ENCODE measurements around the gene ACSL3.
"Not testable (repeated sequence)": the region's sequence is repeated elsewhere in the genome, so short reads cannot be mapped to it uniquely, and the experiment has no call there.

The ACSL3 gene

DNA sequence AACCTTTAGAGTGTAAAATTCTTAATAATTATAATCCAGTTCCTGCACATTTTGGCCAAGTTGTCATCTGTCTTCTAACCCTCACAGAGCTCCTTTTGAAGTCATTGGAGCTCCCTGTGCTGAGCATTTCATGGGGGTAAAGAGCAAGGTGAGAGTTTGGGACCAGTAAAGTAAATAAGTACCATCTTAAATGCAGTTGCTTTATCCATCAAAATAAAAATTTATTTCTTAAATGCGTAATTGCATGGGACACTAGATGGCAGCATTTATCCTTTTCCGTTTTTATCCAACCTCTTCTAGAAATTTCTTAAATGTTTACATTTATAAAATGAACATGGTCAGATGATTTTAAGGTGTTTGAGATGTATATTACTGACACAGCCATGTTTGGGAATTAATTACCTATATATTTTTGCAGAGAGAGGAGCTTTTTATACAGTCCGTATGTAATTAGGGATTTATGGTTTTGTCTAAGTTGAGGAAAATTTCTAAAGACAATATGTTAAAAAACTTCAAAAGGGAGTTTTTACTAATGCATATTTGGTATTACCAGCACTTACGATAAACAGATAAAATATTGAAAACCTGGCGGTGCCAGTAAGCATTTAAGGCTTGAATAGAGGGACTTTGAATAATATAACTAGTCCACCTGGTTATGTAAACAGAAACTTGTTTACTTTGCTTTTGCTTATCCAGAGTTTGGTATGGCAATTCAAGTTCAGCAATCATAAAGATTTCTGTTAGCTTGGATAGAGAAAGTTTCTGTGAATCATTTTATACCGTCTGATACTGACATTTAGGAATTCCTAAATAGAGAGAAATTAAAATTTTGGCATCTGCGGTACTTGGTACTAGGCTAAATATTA lies 54.5 kb downstream of the ACSL3 start:
- DNase-seq, result no peak

DNA sequence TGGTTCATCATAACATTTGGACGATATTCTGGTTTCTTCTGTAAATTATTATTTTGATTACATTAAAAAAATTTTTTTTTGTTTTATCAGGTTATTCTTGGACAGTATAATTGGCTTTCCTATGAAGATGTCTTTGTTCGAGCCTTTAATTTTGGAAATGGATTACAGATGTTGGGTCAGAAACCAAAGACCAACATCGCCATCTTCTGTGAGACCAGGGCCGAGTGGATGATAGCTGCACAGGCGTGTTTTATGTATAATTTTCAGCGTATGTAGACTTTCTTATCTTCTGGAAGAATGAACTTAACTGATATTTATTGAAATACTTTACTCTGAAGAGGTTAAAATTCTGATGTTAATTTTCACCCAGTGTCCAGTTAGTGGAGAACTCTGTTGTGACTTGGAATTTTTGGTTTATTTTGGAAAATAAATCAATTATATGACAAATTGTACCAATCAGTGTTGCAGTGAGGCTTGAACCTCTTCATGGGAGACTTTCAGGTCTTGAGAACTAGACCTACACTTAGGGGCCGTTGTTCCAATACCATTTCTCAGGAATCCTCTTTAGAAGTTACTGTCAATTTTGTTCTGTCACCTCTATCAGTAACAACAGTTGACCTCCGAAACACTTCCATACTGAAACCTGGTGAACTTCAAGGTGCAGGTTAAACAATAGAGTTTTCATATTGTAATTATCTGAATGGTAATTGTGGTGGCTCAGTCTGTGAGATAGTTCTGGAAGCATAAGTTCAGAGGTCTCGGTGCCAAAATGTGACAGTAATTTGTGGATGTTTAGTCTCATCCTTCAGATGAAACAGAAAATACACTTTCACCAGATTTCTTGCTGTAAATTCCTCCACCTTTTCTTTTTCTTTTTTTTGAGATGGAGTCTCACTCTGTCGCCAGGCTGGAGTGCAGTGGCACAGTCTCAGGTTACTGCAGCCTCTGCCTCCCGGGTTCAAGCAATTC lies 55.7 kb downstream of the ACSL3 start:
- no peak for DNase-seq

DNA sequence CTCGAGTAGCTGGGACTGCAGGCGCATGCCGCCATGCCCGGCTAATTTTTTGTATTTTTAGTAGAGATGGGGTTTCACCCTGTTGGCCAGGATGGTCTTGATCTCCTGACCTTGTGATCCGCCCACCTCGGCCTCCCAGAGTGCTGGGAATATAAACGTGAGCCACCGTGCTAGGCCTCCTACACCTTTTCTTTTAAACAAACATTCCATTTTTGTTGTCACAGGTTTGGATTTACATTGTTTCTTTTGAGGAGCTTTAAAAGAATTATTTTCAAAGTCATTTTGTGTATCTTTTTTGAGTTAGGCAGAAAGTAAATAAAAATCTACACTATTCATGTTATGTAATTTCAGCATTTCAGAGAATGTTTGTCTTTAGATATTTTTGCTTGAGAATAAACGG lies 56.4 kb downstream of the ACSL3 start:
- DNase-seq, result not testable (repeated sequence)

DNA sequence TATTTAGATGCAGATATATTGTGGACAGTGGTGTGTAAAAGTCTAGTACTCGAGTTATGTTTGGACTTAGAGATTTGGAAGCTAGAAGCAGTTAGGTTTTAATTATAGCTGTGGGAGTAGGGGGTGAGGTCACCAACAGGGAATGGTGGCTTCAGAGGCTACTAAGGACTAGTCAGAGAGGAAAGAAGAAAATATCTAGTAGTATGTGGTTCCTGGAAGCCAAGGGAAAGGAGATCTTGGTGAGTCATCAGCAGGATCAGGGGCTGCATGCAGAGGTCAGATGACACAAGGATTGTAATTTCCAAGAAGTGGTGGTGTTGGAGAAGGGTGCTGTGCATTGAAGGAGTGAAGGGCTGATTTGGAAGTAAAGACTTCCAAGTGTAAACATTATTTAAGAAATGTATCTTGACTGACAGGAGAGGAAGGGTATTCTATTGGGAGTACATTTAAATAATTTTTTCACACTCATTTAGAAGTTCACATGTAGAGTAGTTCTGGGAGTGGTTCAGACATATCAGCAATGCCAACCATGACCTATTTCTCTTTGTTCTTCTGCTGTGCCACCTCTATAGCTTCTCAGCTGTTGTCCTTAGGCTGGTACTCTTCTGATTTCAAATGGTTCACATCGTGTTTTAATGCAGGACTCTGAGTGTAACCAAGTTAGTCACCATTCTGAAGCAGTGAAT lies 59.1 kb downstream of the ACSL3 start:
- no peak for DNase-seq

DNA sequence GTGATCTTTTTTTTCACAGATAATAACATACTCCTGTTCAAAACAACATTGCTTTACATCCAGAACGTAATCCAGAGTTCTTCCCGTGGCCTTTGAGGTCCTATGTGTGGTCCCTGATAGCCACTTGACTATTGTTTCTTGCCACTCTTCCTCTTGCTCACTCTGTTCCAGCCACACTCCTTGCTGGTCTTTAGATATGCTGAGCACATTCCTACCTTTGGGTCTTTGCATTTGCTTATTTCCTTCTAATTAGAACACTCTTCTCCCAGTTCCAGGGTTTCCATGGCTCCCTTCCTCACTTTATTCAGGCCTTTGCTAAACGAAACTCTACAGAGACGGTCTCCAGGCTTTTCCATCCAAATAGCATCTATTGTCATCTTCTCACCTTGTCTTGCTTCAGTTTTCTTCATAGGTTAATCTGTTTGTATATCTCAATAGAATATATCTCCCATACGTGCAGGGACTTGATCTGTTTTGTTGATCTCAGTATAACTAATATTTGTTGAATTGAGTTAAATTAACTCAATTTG lies 59.9 kb downstream of the ACSL3 start:
- no peak for DNase-seq

DNA sequence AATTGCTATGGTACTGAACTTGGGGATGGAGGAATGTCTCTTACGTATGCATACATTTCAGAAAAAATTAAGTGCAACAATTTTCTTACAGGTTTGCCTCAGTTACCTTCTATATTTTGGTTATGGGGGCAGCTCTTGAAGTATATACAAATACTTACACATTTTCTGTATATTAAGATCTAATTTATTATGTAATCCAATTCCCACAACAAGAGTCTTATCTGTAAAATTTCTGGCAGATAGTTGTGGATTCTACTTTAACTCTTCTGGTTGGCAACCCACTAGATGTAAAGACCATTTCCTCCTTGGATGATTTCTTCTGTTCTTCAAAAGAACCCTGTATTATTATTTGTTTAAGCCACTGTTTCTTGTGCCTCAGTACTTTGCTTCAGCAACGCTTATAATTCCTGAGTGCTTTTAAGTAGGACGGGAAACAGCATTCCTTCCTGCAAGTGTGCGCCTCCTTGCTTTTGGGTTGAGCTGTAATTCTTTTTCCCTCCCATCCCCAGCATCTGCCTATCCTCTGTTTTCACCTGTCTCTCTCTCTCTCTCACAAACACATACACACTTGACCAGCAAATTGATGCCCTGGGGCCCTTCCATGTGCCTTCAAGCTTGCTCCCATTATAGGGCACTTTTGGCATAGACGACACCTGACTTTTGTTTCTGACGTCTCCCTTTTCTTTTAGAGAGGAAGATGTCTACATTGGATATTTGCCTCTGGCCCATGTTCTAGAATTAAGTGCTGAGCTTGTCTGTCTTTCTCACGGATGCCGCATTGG lies 61.4 kb downstream of the ACSL3 start:
- no peak for DNase-seq

DNA sequence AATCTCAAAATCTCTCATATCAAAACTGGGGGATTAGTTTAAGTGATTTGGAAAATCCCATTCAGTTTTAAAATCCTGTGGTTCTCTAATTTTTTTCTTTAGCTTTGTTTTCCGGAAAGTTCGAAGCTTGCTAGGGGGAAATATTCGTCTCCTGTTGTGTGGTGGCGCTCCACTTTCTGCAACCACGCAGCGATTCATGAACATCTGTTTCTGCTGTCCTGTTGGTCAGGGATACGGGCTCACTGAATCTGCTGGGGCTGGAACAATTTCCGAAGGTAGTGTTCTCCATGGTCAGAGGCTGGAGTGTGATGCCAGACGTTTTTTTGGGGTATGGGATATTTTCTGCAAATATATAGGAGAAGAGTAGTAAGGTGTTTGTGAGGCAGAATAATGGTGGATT lies 66.1 kb downstream of the ACSL3 start:
- no peak for DNase-seq

DNA sequence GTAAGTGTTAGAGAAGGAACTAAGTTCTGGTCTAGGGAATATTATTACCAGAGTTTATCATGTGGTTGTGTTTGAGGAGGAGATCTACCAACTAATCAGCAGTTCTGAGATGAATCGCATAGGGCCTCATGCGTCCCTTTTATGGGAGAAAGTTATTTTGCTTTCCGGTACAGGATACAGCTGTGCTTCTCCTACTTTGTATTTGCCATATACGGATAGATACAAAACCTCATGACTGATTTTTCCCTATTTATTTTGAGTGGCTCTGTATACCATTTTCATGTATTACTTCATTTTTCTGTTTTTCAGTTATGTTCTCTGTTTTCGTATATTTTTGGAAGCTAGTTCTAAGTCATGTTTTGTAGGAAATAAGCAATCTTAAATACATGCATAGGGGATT lies 66.8 kb downstream of the ACSL3 start:
- DNase-seq, result no peak

DNA sequence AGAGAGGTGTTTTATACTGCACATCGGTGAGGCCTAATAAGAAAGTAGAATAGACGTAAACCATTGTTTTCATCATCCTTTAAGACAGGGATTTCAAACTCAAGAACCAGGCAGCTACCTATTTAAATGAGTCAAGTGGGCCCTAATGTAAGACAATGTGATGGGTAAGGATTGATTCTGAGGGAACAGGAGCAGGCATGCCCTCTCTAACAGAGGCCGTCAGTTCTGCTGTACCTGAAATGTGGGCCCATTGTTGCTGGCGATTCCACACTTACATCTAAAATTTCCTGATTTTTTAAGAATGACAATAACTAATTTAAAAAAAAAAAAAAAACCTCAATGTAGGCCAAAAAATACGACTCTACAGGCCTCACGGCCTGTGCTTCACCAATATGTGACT lies 67.5 kb downstream of the ACSL3 start:
- no peak for DNase-seq

DNA sequence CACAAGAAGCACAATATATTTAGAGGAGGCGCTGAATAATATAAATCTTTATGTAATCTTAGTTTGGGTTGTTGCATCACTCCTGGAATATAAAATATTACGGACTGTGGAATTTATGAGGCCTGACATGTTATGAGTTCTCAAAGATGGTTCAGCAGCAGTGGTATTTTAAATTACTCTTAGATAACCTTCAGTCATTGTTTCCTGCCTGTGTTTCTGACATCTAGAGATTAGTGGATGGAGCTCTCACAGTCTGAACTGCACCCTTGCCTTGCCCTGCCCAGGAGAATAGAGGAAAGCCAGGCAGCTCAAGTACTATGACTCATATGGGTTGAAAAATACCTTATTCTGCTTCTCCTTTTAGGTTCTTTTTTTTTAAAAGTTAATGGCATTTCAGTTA lies 70.0 kb downstream of the ACSL3 start:
- no peak for DNase-seq

DNA sequence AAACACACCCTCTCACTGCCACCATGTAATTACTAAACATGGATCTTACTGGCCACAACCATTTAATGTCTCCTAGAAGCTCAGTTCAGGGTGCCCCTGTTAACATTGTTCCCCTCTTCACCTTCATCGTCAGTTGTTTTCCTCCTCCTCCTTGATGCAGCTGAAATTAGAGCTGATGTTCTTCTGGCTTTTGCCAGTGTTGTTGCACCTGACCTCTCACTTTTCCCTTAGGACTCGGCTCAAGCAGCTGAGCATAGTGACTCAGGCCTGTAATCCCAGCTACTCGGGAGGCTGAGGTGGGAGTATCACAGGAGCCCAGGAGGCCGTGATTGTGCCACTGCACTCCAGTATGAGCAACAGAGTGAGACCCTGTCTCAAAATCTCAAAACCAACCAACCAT lies 70.8 kb downstream of the ACSL3 start:
- no peak for DNase-seq

DNA sequence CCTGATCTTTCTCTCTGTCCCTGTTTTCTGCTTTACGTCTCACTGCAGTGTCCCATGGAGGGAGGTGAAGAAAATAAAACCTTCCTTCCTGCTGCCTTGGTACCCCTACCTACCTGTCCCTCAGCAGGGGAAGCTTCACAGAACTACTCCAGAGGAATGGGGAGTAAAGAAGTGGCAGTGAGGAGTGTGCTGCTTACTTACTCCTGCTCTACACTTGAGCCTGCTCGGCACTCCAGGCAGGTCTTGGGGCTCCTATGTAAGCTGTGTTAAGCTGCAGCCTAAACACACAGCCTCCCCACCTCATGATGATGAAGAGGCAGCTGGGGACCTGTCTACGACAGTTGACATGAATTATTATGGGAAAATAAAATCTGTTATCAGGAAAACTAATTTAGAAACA lies 72.6 kb downstream of the ACSL3 start:
- DNase-seq, result no peak

DNA sequence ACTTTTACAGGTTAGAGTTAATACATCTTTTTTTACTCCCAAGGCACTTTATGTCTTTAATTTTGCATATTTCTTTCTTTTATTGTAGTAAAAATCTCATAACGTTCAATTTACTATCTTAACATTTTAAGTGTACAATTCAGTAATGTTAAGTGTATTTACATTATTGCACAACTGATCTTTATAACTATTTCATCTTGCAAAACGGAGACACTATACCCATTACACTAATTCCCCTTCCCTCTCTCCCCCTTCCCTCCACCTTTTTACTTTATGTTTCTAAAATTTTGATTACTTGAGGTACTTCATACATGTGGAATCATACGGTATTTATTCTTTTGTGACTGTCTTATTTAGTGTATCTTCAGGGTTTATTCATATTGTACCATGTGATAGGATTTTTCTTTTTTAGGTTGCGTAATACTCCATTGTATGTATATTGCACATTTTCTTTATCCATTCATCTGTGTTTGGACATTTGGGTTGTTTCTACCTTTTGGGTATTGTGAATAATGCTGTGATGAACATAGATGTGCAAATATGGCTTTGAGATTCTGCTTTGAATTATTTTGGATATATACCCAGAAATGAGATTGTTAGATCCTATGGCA lies 75.0 kb downstream of the ACSL3 start:
- DNase-seq, result no peak

DNA sequence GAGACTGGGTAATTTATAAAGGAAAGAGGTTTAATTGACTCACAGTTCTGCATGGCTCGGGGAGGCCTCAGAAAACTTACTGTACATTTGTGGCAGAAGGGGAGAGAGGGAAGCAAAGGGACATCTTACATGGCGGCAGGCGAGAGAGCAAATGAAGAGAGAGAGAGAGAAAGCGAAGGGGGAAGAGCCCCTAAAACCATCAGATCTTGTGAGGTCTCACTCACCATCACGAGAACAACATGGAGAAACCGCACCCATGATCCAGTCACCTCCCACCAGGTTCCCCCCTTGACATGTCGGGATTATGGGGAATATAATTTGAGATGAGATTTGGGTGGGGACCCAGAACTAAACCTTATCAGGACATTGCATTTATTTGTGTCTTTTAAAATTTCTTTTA lies 75.9 kb downstream of the ACSL3 start:
- DNase-seq, result no peak

DNA sequence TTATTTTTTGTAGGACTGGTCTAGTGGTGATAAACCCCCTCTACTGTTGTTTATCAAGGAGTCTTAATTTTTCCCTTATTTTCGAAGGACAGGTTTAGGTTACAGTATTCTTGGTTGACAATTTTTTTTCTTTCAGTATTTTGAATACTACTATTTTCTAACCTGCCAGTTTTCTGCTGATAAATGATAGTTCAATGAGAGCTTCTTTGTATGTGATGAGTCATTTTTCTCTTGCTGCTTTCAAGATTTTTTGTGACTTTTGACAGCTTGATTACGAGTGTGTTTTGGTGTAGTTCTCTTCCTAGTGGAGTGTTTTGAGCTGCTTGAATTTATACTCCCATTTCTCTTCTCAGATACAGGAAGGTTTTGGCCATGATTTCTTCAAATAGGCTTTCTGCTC lies 77.5 kb downstream of the ACSL3 start:
- no peak for DNase-seq

DNA sequence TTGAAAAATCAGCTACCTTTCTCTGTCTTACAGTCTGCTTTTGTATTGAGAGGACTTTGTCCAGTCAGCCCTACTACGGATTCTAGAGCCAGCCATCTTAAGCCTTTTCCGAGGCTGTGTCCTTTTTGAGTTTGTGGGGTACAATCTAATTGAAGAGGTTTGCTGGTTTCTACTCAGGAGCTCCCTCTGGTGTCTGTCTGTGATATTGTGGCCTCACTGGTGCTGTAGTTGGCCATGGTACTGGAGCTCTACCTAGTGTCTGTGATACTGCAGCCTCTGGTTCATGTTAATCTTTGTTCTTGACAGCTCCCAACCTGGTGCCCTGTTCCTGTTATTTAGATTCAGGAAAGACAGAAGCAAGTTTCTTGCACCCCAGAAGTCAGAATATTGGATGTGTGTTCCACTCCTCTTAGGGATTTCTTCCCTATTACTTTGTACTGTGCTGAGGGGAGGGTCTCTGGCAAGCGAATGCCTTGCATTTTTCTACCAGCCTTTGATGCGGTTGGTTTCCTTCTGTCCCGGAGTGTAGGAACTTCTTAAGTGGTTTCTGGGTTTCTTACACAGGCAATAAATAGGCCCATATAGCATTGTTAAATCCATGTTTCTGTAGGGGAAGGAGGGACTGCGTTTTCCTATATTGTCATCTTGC lies 78.5 kb downstream of the ACSL3 start:
- peak; percentile 5 for DNase-seq

DNA sequence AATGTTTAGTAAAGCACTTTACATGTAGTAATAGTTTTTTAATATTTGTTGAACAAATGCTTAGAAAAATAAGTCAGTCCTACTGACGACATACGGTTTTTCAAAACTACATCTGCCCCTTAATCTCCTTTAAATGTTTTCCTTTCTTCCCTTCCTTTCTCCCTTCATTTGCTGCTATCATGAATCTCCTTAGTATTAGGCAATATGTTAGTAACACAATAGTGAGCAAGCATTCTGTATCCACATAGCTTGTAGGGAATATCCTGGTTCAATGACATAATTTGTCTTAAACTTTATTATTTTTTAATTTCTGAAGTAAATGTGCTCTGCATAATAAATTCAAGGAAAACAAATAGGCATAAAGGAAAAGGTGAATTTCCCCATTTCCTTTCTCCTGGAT lies 79.1 kb downstream of the ACSL3 start:
- no peak for DNase-seq

DNA sequence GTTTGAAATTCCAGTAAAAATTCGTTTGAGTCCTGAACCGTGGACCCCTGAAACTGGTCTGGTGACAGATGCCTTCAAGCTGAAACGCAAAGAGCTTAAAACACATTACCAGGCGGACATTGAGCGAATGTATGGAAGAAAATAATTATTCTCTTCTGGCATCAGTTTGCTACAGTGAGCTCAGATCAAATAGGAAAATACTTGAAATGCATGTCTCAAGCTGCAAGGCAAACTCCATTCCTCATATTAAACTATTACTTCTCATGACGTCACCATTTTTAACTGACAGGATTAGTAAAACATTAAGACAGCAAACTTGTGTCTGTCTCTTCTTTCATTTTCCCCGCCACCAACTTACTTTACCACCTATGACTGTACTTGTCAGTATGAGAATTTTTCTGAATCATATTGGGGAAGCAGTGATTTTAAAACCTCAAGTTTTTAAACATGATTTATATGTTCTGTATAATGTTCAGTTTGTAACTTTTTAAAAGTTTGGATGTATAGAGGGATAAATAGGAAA lies 80.7 kb downstream of the ACSL3 start:
- no peak for DNase-seq

DNA sequence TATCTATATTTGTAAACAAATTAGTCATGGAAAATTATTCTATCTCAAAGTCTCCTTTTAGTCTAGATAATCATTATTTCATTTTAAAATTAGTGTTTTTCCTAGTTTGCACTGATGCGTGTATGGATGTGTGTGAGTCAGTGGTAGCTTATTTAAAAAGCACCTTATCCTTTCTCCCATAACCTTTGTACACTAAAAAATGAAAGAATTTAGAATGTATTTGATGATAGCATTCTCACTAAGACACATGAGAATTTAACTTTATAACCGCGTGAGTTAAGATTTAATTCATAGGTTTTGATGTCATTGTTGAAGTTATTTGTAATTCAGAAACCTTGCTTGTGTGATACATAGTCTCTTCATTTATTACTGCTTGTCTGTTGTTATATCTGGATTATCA lies 81.7 kb downstream of the ACSL3 start:
- no peak for DNase-seq

DNA sequence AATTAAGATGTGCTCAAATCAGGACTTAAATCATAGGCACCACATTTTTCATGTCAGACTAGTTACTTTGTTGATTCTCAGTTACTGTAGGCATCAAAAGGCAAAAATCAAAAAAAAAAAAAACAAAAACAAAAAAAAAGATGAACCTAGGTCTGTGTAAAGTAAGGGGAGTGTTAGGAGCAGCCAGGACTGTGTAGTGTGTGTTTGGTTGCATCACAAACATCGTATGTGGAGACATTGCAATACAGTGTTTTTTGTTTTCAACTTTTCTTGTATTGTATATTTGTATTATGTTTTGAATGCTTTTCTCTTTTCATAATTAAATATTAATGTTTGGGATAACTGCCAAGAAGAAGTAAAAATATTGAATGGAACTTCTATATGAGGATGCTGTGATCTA lies 82.1 kb downstream of the ACSL3 start:
- DNase-seq, result no peak

DNA sequence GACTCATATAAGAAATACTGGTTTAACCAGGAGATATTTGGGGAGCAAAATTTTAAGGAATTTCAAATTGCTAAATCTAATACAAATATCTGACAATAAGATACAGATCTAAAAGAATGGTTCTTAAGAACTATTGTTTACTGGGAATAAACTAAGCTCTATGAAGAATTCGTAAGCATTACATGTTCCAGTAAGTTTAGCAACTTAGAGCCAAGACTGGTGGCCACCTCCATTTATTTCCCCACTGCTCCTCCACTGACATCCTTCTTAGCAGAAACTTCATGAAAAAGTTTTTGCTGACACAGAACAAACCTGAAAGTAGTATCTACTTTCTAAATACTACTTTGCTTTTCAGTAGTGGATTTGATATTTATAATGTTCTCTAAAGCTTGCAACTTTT lies 83.0 kb downstream of the ACSL3 start:
- DNase-seq, result no peak

Measured in NCI-H2171 (cell line).